G401 (cell line): ENCODE measurements around the gene RASGEF1C. TPM values are rescaled to one million over a fixed set of nuclear protein-coding genes. Genes with fewer than 3 reads are reported as not detected.
"Not testable (repeated sequence)": the region's sequence is repeated elsewhere in the genome, so short reads cannot be mapped to it uniquely, and the experiment has no call there.

ENCODE experiments used
- DNase-seq: peaks from one replicate; pipeline ENCODE4 v3.0.0-alpha.2; 2015; ENCODE audit warnings: low spot score
- in situ Hi-C: cut with HindIII; loops from 2 replicates; pipeline ENCODE4 v1.10.0; 2016; ENCODE audit warnings: low sequenced_read_pairs, mixed read lengths
- total RNA-seq: library from RNA; depleted of rRNA; stranded (reverse); fragments of >200 nt; shearing (Covaris generic); gene quantifications from 2 replicates; pipeline ENCODE4 v1.2.3, GENCODE V29; 2014

Gene RASGEF1C
- total RNA-seq, 1 experiment from 2014 or later, result not detected

DNA sequence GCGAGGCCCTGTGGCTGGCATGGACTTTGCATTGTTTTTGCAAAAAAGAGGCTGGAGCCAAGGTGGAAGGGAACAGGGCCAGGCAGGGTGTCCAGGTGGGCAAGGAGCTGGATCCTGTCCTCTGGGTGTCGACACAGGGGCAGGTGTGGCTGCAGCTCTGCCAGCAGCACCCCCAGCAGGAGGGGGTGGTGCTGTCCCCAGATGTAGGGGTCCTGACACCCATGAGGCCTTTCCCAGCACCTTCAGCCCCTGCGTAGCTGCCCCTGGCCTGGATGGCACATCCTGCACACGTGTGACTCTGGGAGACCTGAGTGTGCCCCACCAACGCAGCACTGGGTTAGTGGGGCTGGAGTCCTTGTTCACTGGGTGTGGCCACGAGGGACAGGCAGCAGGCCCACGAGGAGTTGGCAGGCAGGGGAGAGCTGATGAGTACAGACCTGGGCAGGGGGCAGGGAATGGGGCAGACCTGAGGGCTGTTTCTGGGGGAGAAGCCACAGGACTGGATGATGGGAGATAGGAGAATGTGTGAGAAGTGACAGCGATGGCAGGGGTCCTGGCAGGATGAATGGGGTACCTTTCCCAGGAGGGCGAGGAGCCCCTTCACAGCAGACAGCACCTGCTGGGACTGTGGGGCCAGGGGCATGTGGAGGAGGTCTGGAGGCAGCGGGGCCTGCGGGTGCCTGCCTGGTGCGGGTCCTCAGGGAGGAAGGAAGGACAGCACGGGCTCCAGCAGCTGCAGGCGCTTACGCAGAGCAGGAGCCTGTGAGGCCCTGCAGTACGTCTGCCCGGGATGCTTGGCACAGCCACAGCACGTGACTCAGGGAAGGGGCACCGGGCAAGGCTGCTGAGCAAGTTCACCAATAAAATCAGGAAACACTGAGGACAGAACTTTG is 3.6 kb upstream of the RASGEF1C start:
- in situ Hi-C loops, result no loop called here
- no peak for DNase-seq

GRCh38 chr5:180211761-180212035 is 2.7 kb upstream of the RASGEF1C start:
- in situ Hi-C loops, result no loop called here

GRCh38 chr5:180210961-180211760 is 2.1 kb upstream of the RASGEF1C start:
- in situ Hi-C loops, result no loop called here
- no peak for DNase-seq

More at GRCh38 chr5:180211761-180212035, 2.7 kb upstream of the RASGEF1C start:
- DNase-seq, result no peak

GRCh38 chr5:180210077-180210476 is 1.1 kb upstream of the RASGEF1C start:
- in situ Hi-C loops, DNase-seq: not testable (repeated sequence)

GRCh38 chr5:180208435-180209081 is 453 bp downstream of the RASGEF1C start:
- no peak for DNase-seq
- in situ Hi-C loops, result no loop called here

- no peak for DNase-seq
Observed at GRCh38 chr5:180208038-180208434, 975 bp downstream of the RASGEF1C start.

DNA sequence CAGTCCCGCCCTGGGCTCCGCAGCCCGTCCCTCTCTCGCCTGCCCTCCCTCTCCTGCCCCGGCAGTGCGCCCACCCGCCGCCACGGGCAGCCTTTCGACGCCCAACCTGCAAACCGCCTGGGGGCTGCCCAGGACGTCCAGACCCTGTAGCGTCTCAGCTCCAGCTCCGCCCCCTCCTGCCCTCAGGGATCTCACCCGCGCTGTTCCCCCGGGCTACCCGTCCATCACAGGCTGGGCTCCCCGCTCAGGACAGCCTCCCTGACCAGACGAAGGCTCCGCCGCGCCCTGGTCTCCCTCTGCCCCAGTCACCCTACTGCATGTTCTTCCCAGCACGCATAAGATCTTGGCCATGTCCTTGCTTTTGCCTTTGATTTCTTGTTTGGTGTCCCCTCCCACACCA is 1.4 kb downstream of the RASGEF1C start:
- no peak for DNase-seq
- in situ Hi-C loops, result no loop called here

More at GRCh38 chr5:180208038-180208434, 975 bp downstream of the RASGEF1C start:
- in situ Hi-C loops, result no loop called here

DNA sequence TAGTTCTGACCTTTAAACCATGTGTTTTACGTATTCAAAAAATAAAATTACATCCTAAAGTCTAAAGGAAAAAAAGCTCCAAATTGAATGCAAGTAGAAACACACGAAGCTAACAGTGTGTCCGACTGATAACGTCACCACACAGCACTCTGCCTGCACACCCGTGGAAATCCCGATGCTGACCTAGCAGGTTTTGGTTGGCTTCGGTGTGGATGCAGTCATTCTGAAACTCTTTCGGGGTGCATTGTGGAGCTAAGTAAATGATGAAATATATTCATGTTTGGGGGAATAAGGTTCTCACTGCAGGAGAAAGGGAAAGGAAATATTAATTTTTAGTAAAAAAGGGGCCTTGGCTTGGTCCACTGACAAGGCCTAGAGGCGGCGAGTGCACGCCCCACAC is 2.0 kb downstream of the RASGEF1C start:
- peak; percentile 59 for DNase-seq
- in situ Hi-C loops, result no loop called here

DNA sequence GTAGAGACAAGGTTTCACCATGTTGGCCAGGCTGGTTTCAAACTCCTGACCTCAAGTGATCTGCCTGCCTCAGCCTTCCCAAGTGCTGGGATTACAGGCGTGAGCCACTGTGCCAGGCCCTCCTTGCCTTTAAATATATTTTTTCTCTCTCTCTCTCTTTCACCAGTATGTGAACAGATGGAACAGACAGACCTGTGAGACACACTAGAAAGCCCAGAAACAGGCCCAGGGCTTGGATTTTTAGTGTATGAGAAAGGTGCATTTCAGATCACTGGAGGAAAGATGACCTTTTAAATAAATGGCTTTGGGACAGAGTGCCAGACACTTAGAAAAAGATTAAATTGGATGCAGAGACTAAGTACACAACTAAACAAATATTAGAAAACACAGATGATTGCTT is 3.1 kb downstream of the RASGEF1C start:
- in situ Hi-C loops, result no loop called here
- DNase-seq, result peak; percentile 84

DNA sequence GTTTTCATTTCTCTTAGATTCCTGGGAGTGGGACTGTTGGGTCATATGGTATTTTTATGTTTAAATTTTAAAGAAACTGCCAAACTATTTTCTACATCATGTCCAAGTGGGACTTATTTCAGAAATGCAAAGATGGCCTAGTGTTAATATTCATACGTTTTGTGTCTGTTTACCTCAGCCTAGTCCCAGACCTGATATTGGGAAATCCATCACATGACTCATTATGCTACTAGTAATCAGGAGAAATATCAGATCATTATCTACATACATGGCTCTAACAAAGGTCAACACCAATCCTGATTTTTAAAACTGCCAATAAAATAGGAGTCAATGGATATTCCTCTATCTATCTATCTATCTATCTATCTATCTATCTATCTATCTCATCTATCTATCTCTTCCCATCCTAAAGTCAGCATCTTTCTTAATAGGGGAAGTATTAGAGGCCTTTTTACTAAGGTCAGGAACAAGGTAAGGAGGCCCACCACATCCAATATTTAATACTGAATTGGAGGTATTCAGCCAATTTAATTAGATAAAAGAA is 4.7 kb downstream of the RASGEF1C start:
- no peak for DNase-seq
- in situ Hi-C loops, result no loop called here

GRCh38 chr5:180202939-180203573 is 6.0 kb downstream of the RASGEF1C start:
- DNase-seq, result no peak
- in situ Hi-C loops, result no loop called here

GRCh38 chr5:180201051-180201987 is 7.7 kb downstream of the RASGEF1C start:
- peak; percentile 55 for DNase-seq
- in situ Hi-C loops, result no loop called here

- no peak for DNase-seq
- in situ Hi-C loops, result no loop called here
Observed at GRCh38 chr5:180199390-180199789, 9.6 kb downstream of the RASGEF1C start.

GRCh38 chr5:180198208-180198607 is 10.8 kb downstream of the RASGEF1C start:
- in situ Hi-C loops, result no loop called here
- DNase-seq, result no peak

DNA sequence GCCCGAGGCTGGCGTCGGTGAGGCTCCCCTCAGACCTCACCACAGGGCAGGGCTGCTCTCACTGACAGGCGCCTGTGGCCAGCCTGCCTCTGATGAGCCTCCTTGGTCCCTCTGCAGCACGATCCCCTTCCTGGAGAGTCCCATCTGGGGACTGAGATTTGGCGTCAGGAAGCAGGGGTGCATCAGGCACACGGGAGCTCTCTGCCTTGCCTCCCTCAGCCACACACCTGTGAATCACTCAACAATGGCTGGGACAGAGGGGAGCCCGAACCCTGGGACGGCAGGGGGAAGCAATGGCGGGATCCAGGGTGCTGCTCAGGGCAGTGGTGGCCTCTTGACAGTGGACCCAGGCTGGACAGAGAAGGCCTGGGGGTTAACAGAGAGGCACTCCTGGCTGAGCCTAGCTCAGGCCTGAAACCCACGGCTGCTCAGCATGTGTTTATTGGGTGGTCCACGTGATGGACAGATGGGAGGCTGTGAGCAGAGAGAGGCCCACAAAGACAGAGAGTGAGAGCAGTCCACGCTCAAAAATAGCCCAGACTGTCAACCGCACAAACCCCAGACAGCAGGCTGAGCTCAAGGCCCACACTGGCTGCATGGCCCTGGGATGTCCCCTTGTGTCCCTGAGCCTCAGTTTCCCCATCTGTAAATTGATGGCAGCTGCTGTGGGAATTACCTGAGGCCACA is 11.9 kb downstream of the RASGEF1C start:
- in situ Hi-C loops, result no loop called here
- peak; percentile 37 for DNase-seq

GRCh38 chr5:180194410-180195345 is 14.3 kb downstream of the RASGEF1C start:
- peak; percentile 74 for DNase-seq

More at GRCh38 chr5:180194410-180195345, 14.3 kb downstream of the RASGEF1C start:
- in situ Hi-C loops, result no loop called here
